C4-2B (cell line): ENCODE data around the gene RIMKLA.
A peak's percentile ranks its signal among the peaks of the same experiment; 100 is the strongest.

Experiments used
- H3K27ac ChIP-seq: fragments of 450-650 bp; 2 replicates; pipeline ENCODE4 v1.5.1; 2017
- CTCF ChIP-seq: fragments of 450-650 bp; conservative IDR thresholded peaks from 2 replicates; pipeline ENCODE4 v1.5.1; 2017; ENCODE audit warnings: mild to moderate bottlenecking
- ZFX ChIP-seq: fragments of 450-650 bp; IDR thresholded peaks from 2 replicates; pipeline ENCODE4 v1.6.1; 2017

RIMKLA gene

DNA sequence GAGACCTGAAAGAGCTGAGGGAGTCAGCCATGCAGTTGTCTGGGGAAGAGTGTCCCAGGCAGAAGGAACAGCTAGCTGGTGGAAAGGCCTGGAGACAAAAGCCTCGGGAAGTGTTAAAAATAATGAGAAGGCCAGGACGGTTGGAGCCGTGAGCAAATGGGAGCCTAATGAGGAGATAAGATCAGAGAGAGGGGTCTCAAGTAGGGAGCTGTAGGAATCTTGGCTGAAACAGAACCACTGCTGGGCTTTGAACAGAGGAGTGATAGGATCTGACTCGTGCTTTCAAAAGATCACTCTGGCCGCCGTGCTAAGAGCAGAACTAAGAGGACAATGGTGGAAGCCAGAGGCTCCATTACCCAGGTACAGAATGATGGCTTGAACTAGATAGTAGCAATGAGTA, 43.6 kb upstream of the RIMKLA start:
- peak overlapping the region; percentile 98 for H3K27ac ChIP-seq
- TF ChIP-seq ZFX (no peak), CTCF (no peak)

DNA sequence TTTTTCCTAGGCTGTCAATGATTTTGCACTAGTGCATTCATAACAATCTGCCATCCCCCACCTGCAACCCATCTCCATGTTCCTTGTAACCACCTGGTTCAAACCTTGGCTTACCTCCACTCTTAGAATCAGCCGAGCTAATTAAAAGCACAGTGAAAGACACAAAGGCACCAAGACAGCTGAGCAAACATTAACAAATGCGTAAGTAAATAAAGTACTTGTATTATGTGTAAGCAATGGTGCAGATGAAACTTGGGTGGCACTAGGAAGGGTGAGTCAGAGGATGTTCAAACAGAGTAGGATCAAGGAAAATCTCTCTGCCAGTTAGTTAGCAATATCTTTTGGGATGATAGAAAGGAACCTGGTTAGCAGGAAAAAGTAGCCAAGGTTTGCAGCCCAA, 40.5 kb upstream of the RIMKLA start:
- TF ChIP-seq ZFX (no peak), CTCF (no peak)
- peak overlapping the region; percentile 28; the same call in 1 of the 2 replicates for H3K27ac ChIP-seq

DNA sequence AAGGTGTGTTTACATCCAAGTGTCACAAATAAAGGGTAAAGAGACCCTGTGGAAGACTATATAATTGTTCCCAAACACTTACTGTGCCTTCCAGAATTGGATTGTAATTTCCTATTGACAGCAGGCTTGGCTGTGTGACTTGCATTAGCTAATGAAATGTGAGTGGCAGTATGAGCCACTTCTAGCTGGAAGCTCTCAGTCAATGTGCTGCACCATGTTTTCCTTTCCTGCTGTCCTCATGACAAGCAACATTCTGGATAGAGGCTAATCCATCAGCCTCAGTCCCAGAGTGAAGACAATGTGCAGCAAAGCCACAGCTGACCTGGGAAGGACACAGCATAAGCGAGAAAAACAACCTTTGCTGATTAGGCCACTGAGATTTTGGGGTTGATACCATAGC, 39.7 kb upstream of the RIMKLA start:
- peak overlapping the region; percentile 88 for H3K27ac ChIP-seq

DNA sequence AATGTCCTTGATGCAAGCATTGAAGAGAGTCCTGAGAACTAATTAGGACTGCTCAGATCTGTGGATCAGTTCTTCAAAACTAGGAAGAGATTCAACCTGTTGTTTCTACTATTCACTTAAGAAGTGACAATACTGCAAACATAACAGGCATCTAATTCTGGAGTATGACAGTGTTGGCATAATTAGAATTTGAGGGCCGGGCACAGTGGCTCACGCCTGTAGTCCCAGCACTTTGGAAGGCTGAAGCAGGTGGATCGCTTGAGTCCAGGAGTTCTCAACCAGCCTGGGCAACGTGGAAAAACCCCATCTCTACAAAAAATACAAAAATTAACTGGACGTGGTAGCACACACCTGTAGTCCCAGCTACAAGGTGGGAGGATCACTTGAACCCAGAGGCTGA, 37.5 kb upstream of the RIMKLA start:
- peak overlapping the region; percentile 31; the same call in 1 of the 2 replicates for H3K27ac ChIP-seq
- TF ChIP-seq CTCF (no peak), ZFX (no peak)

More for the DNA sequence above, 39.7 kb upstream of the RIMKLA start:
- TF ChIP-seq CTCF (no peak), ZFX (no peak)

DNA sequence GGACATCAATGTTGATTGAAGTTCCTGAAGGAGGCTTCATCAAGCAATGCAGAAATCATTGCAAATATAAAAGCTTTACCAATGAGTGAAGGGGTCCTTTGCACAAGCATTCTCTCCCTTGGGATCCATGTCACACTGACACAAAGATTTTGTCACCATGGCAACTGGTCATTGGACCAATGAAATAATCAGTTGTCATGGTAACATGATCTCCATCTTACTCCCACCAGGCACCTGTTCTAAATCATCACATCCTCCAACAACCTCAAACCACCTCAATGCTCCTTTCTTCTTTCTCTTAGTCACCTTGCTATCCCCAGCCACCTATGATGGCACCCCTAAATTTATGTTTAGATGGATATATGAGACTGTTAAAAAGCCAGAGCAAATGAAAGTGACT, 32.1 kb upstream of the RIMKLA start:
- TF ChIP-seq ZFX (no peak), CTCF (no peak)

GRCh38 chr1:42350086-42350485, 30.5 kb upstream of the RIMKLA start:
- H3K27ac ChIP-seq, result no peak overlapping the region
- no peak for TF ChIP-seq CTCF
- TF ChIP-seq ZFX, result no peak

More for the DNA sequence above, 32.1 kb upstream of the RIMKLA start:
- no peak overlapping the region for H3K27ac ChIP-seq

DNA sequence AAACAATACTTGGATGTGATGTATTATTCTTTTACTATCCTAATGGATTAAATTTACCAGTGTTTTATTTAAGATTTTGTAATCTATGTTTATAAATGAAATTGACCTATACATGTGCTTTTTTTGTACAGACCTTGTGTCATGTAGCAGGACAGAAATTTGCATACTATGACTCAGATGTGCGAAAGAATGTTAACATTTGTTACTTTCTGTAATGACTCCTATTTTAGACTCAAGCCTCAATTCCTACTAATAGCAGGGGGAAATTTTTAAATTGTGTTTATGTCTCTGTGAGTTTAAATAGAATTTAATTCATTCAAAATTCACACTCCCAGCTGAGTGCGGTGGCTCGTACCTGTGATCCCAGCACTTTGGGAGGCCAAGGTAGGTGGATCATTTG, 21.8 kb upstream of the RIMKLA start:
- H3K27ac ChIP-seq, result no peak overlapping the region
- TF ChIP-seq CTCF, result no peak
- no peak for TF ChIP-seq ZFX
